BLaER1 (cell line): ENCODE data around the gene B3GALT6.

Experiments
- H3K27ac ChIP-seq: shearing (Covaris generic); formaldehyde crosslinking; 2 replicates; pipeline ENCODE4 v1.8.1; 2022
- H3K27me3 ChIP-seq: shearing (Covaris generic); formaldehyde crosslinking; 2 replicates; pipeline ENCODE4 v1.8.1; 2022
- H3K36me3 ChIP-seq: shearing (Covaris generic); formaldehyde crosslinking; 2 replicates; pipeline ENCODE4 v1.8.1; 2022
- H3K4me1 ChIP-seq: shearing (Covaris generic); formaldehyde crosslinking; 2 replicates; pipeline ENCODE4 v1.8.1; 2022
- H3K4me2 ChIP-seq: shearing (Covaris generic); formaldehyde crosslinking; 2 replicates; pipeline ENCODE4 v1.8.1; 2022
- H3K4me3 ChIP-seq: shearing (Covaris generic); formaldehyde crosslinking; 2 replicates; pipeline ENCODE4 v1.8.1; 2022
- H3K9ac ChIP-seq: shearing (Covaris generic); formaldehyde crosslinking; 2 replicates; pipeline ENCODE4 v1.8.1; 2022
- H3K9me3 ChIP-seq: shearing (Covaris generic); formaldehyde crosslinking; 2 replicates; pipeline ENCODE4 v1.8.1; 2022
- H4K20me1 ChIP-seq: shearing (Covaris generic); formaldehyde crosslinking; 2 replicates; pipeline ENCODE4 v1.8.1; 2022
- Cebpa-rat ChIP-seq: shearing (Covaris generic); IDR thresholded peaks from 2 replicates; pipeline ENCODE4 v1.8.1; 2022

The B3GALT6 gene

DNA sequence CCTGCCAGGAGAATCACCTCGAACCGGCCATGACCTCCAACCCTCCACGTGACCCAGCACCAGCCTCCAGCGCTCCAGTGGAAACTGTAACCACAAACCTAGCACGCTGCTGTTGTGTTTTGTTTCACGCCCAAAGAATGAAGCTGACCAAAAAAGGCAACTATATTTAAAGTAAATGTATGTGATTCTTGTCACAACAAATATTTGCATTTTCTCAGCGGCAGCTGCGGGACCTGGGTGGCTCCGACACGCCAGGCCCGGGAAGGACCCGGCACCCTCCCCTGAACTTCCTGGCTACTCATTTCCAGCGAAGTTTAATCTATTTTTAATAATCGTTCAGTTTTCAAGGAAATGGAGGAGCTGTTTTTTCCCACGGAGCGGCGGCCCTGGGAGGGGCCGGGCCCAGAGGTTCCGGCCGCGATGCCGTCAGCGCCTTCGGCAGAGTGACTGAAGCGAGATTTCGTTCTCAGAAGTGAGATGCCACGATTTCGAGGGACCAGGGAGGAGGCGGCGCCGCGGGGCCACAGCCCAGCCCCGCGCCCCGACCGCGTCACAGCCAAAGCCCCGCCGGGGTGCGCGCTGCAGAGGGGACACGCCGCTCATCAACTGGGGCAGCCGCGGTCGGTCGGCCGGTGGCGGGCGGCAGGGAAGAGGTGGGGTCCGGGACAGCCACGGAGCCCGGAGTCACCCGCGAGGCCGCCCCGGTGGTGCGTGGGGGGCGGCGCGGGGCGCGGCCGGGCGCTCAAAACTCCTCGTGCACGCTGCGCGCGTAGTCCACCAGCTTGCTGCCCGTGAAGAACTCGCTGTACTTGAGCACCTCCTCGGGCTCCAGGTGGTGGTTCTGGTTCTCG lies 15.0 kb upstream of the B3GALT6 start:
- peaks cover 91% of the 10 kb centered on the region for H4K20me1 ChIP-seq
- H3K9ac ChIP-seq = no peak overlapping the region
- H3K4me3 ChIP-seq = no peak overlapping the region
- no peak overlapping the region for H3K27ac ChIP-seq
- no peak overlapping the region; the same call in 1 of the 2 replicates for H3K4me2 ChIP-seq
- no peaks in the 10 kb centered on the region for H3K9me3 ChIP-seq
- peaks cover 6% of the 10 kb centered on the region; the same call in 1 of the 2 replicates for H3K27me3 ChIP-seq
- no peak for TF ChIP-seq Cebpa-rat
- peaks cover 52% of the 10 kb centered on the region for H3K4me1 ChIP-seq
- peaks cover 71% of the 10 kb centered on the region for H3K36me3 ChIP-seq

GRCh38 chr1:1217621-1218523 lies 14.2 kb upstream of the B3GALT6 start:
- TF ChIP-seq Cebpa-rat = no peak
- peaks cover 96% of the 10 kb centered on the region for H4K20me1 ChIP-seq
- H3K4me2 ChIP-seq = no peak overlapping the region

DNA sequence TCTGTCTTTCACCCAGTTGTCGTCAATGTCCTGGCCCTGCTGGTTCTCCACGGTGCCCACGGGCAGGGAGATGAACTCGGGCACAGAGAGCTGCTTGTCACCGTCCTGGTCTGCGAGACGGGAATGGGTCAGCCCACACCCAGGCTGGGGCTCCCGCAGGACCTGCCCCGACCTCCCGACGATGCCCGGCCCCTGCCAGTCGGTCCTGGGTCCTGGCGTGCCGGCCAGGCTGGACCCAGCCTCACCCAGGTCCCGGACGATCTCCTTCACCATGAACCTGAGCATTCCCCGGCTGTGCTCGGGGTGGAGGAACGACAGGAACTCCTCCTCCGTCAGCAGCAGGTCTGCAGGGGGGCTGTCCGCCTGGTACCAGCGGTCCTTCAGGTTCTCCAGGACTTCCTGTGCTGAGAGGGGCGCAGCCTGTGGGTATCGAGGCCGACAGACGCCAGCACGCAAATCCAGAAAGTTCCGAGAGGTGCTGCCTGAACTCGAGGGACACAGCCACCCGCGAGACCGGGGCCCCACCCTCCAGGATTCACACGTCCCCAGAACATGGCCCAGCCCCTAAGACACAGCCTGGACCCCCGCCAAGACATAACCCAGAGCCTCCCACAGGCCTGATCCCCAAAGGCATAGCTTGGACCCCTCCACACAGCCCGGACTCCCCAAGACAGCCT lies 13.4 kb upstream of the B3GALT6 start:
- no peak for TF ChIP-seq Cebpa-rat
- no peaks in the 10 kb centered on the region for H3K9me3 ChIP-seq
- no peak overlapping the region for H3K9ac ChIP-seq
- peaks cover 87% of the 10 kb centered on the region for H3K36me3 ChIP-seq
- H3K27ac ChIP-seq = no peak overlapping the region
- peaks cover 36% of the 10 kb centered on the region for H3K4me1 ChIP-seq
- H4K20me1 ChIP-seq = peaks cover 94% of the 10 kb centered on the region
- H3K4me2 ChIP-seq = no peak overlapping the region
- no peaks in the 10 kb centered on the region for H3K27me3 ChIP-seq
- H3K4me3 ChIP-seq = no peak overlapping the region

More at GRCh38 chr1:1217621-1218523, 14.2 kb upstream of the B3GALT6 start:
- Histone ChIP-seq H3K9me3 (no peaks in the 10 kb centered on the region), H3K4me3 (no peak overlapping the region), H3K27ac (no peak overlapping the region), H3K9ac (no peak overlapping the region), H3K27me3 (peaks cover 6% of the 10 kb centered on the region; the same call in 1 of the 2 replicates), H3K4me1 (peaks cover 44% of the 10 kb centered on the region), H3K36me3 (peaks cover 80% of the 10 kb centered on the region)

- Histone ChIP-seq H3K4me3 (no peak overlapping the region), H3K4me2 (no peak overlapping the region), H3K36me3 (peaks cover 93% of the 10 kb centered on the region), H3K27me3 (no peaks in the 10 kb centered on the region), H4K20me1 (peaks cover 94% of the 10 kb centered on the region), H3K4me1 (peaks cover 29% of the 10 kb centered on the region), H3K9me3 (no peaks in the 10 kb centered on the region), H3K27ac (no peak overlapping the region), H3K9ac (no peak overlapping the region)
- no peak for TF ChIP-seq Cebpa-rat
Measured at GRCh38 chr1:1219341-1219740, 12.7 kb upstream of the B3GALT6 start.

GRCh38 chr1:1220197-1220596 lies 11.8 kb upstream of the B3GALT6 start:
- TF ChIP-seq Cebpa-rat = no peak
- Histone ChIP-seq H3K4me1 (peaks cover 20% of the 10 kb centered on the region), H3K27ac (no peak overlapping the region), H3K36me3 (peaks cover 99% of the 10 kb centered on the region), H3K9ac (no peak overlapping the region), H3K27me3 (no peaks in the 10 kb centered on the region), H3K4me2 (no peak overlapping the region), H3K9me3 (no peaks in the 10 kb centered on the region), H3K4me3 (no peak overlapping the region), H4K20me1 (peaks cover 94% of the 10 kb centered on the region)

GRCh38 chr1:1221887-1222574 lies 10.0 kb upstream of the B3GALT6 start:
- peaks cover 99% of the 10 kb centered on the region for H3K36me3 ChIP-seq

DNA sequence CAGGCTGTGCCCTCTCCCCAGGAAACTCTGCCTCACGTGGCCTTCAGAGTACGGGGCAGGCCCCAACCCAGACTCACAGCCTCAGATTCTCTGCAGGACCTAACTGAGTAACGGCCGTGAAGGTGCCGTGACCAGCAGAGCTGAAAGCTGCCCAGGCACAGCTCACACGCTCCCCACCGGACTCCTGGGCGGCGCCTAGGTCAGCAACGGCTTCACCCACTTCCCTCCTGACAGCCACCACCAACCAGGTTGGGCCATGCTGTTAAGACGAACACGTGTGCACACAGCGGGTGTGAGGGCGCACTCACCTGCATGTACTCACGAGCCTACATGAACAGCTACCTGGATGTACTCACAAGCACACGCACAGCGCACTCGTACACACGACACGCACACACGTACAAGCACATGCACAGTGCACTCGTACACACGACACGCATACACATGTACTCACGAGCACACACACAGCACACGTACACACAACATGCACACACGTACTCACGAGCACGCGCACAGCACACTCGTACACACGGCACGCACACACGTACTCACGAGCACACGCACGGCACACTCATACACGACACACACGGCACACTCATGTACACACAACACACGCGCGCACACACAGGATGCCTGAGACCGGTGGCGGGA lies 9.3 kb upstream of the B3GALT6 start:
- no peak overlapping the region for H3K9ac ChIP-seq
- peaks cover 94% of the 10 kb centered on the region for H4K20me1 ChIP-seq
- peaks cover 99% of the 10 kb centered on the region for H3K36me3 ChIP-seq
- no peak for TF ChIP-seq Cebpa-rat
- no peak overlapping the region for H3K4me3 ChIP-seq
- H3K27me3 ChIP-seq = no peaks in the 10 kb centered on the region
- no peaks in the 10 kb centered on the region for H3K4me1 ChIP-seq
- no peak overlapping the region for H3K27ac ChIP-seq
- H3K9me3 ChIP-seq = no peaks in the 10 kb centered on the region
- H3K4me2 ChIP-seq = no peak overlapping the region

More at GRCh38 chr1:1221887-1222574, 10.0 kb upstream of the B3GALT6 start:
- Histone ChIP-seq H3K27me3 (no peaks in the 10 kb centered on the region), H3K4me3 (no peak overlapping the region), H3K4me1 (peaks cover 2% of the 10 kb centered on the region; the same call in 1 of the 2 replicates), H3K4me2 (no peak overlapping the region), H4K20me1 (peaks cover 94% of the 10 kb centered on the region), H3K27ac (no peak overlapping the region), H3K9me3 (no peaks in the 10 kb centered on the region), H3K9ac (no peak overlapping the region)
- no peak for TF ChIP-seq Cebpa-rat

DNA sequence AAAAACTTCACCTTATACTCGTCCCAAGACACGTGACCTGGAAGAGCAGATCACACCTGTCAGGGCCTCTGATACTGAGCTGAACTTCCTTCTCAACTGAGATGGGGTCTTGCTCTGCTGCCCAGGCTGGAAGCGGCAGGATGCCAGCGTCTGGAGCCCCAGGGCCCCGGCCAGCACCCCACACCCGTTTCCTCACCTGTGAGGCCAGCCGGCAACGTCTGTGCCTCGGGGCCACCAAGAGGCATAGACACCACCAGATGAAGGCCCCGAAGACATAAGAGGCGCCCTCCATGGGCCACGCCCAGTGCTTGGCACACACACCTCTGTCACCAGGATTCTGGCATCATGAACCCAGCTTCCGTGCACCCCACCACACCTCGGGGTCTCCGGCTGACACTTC lies 8.7 kb upstream of the B3GALT6 start:
- H3K9ac ChIP-seq = no peak overlapping the region
- H3K4me2 ChIP-seq = no peak overlapping the region
- no peak overlapping the region for H3K27ac ChIP-seq
- no peaks in the 10 kb centered on the region for H3K27me3 ChIP-seq
- H4K20me1 ChIP-seq = peaks cover 94% of the 10 kb centered on the region
- peaks cover 99% of the 10 kb centered on the region for H3K36me3 ChIP-seq
- no peaks in the 10 kb centered on the region for H3K9me3 ChIP-seq
- TF ChIP-seq Cebpa-rat = no peak
- no peak overlapping the region for H3K4me3 ChIP-seq
- H3K4me1 ChIP-seq = no peaks in the 10 kb centered on the region
